HG03521 (cell line): ENCODE measurements around the gene TFR2.
A peak's percentile ranks its signal among the peaks of the same experiment; 100 is the strongest.

ENCODE experiments used
- ATAC-seq: cut with Tn5 transposase; IDR thresholded peaks from one replicate; pipeline ENCODE4 v1.9.1; 2021; ENCODE audit warnings: mild to moderate bottlenecking, moderate library complexity; ENCODE audit not compliant: unreplicated experiment

TFR2 gene

GRCh38 chr7:100654908-100655831 is 13.8 kb upstream of the TFR2 start:
- ATAC-seq = no peak

- ATAC-seq = no peak
These were observed 8.6 kb upstream of the TFR2 start for GRCh38 chr7:100649826-100650565.

GRCh38 chr7:100642534-100642907 is 1.2 kb upstream of the TFR2 start:
- ATAC-seq = no peak

GRCh38 chr7:100641860-100642533 is 645 bp upstream of the TFR2 start:
- no peak for ATAC-seq

GRCh38 chr7:100640517-100641440 is 573 bp downstream of the TFR2 start:
- no peak for ATAC-seq

- no peak for ATAC-seq
These were observed 1.3 kb downstream of the TFR2 start for GRCh38 chr7:100639995-100640516.

- peak; percentile 53 for ATAC-seq
These were observed 8.2 kb downstream of the TFR2 start for GRCh38 chr7:100632951-100633717.

- no peak for ATAC-seq
These were observed 11.3 kb downstream of the TFR2 start for GRCh38 chr7:100630066-100630465.

GRCh38 chr7:100629117-100629716 is 12.1 kb downstream of the TFR2 start:
- ATAC-seq = no peak

GRCh38 chr7:100627238-100627549 is 14.2 kb downstream of the TFR2 start:
- no peak for ATAC-seq

- peak; percentile 80 for ATAC-seq
These were observed 14.7 kb downstream of the TFR2 start for GRCh38 chr7:100626530-100627237.

- ATAC-seq = no peak
These were observed 15.3 kb downstream of the TFR2 start for GRCh38 chr7:100626055-100626454.

- no peak for ATAC-seq
These were observed 17.2 kb downstream of the TFR2 start for GRCh38 chr7:100623951-100624824.

GRCh38 chr7:100621554-100621953 is 19.8 kb downstream of the TFR2 start:
- ATAC-seq = no peak

GRCh38 chr7:100620804-100621203 is 20.5 kb downstream of the TFR2 start:
- ATAC-seq = no peak

- no peak for ATAC-seq
These were observed 21.1 kb downstream of the TFR2 start for GRCh38 chr7:100620239-100620638.

GRCh38 chr7:100614308-100614861 is 27.0 kb downstream of the TFR2 start:
- no peak for ATAC-seq
